Activated CD8-positive, alpha-beta T cell treated with anti-CD3 and anti-CD28 coated beads, Interleukin-2, amount 10 ng/mL, durations not matched to agents 7 days and 5 days (primary cell): ENCODE measurements around the gene TMED8. TPM values are rescaled to one million over a fixed set of nuclear protein-coding genes. Genes with fewer than 3 reads are reported as not detected.

Source experiments
- ATAC-seq: fragments of 150-1000 bp; cut with Tn5 transposase; one replicate; pipeline ENCODE4 v1.10.0; 2021; ENCODE audit warnings: moderate library complexity
- CTCF ChIA-PET: fragments of 350-600 bp; sonication (Branson Sonifier 250); formaldehyde crosslinking; loops from one replicate; lab custom pipeline; 2021; ENCODE audit warnings: antibody characterized with exemption; lab: Charles Lee
- POLR2A ChIA-PET: fragments of 350-600 bp; sonication (Branson Sonifier 250); formaldehyde crosslinking; loops from one replicate; lab custom pipeline; 2021; ENCODE audit warnings: antibody characterized with exemption; lab: Charles Lee
- DNase-seq: peaks from one replicate; pipeline ENCODE4 v3.0.0-alpha.2; 2020
- H3K27ac Mint-ChIP-seq: one replicate; pipeline ENCODE4 v1.8.0; 2021; ENCODE audit warnings: mild to moderate bottlenecking, mixed read lengths
- H3K27me3 Mint-ChIP-seq: one replicate; pipeline ENCODE4 v1.8.0; 2021; ENCODE audit warnings: low read depth, mixed read lengths
- H3K36me3 Mint-ChIP-seq: one replicate; pipeline ENCODE4 v1.8.0; 2021; ENCODE audit warnings: low read depth, mixed read lengths
- H3K4me1 Mint-ChIP-seq: one replicate; pipeline ENCODE4 v1.8.0; 2021; ENCODE audit warnings: low read depth, mixed read lengths
- H3K4me3 Mint-ChIP-seq: one replicate; pipeline ENCODE4 v1.8.0; 2021; ENCODE audit warnings: mild to moderate bottlenecking, mixed read lengths
- H3K9me3 Mint-ChIP-seq: one replicate; pipeline ENCODE4 v1.8.0; 2022; ENCODE audit warnings: mixed read lengths; ENCODE audit not compliant: insufficient read depth
- total RNA-seq, 2 experiments: library from RNA; stranded (reverse); gene quantifications; one replicate each; pipeline ENCODE4 v1.2.3, GENCODE V29; 2021

The TMED8 gene
- total RNA-seq, 2 experiments from 2014 or later: 16.7 to 17.1 TPM

DNA sequence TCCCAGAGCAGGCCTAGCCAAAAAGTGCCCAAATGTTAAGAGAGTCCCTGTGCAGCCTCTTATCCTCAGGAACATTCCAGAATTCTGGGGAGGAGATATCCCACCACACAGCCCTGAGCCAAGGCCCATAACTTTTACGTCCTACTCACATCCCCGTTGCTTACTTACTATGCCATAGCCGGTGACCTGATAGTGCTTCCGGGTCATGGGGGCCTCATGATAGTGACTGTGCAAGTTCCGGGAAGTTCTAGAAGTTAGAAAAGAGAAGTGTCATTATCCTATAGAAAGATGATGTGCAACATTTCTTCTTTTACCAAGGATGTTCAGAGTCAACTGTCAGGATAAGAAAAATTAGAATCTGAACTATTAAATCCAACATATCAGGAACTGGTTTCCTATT is 90.3 kb downstream of the TMED8 start:
- no peaks in the 10 kb centered on the region for H3K9me3 Mint-ChIP-seq
- DNase-seq: no peak
- CTCF ChIA-PET: no interaction called here

More for the DNA sequence above, 90.3 kb downstream of the TMED8 start:
- H3K36me3 Mint-ChIP-seq: peaks cover 5% of the 10 kb centered on the region
- POLR2A ChIA-PET: no interaction called here
- H3K4me1 Mint-ChIP-seq: no peaks in the 10 kb centered on the region
- no peaks in the 10 kb centered on the region for H3K27me3 Mint-ChIP-seq
- H3K4me3 Mint-ChIP-seq: no peak overlapping the region
- no peak for ATAC-seq
- no peak overlapping the region for H3K27ac Mint-ChIP-seq

Other genes with a start within 250 kb of the TMED8 start
- gene ZDHHC22, start 235.3 kb downstream of the TMED8 start, total RNA-seq: not detected
- under 1 TPM; 0.73 to 0.74 TPM for gene TMEM63C, start 195.3 kb downstream of the TMED8 start, total RNA-seq
- gene NGB, start 105.9 kb downstream of the TMED8 start, total RNA-seq: not detected
- 10 to 100 TPM; 15.0 to 15.5 TPM for gene POMT2, start 56.2 kb downstream of the TMED8 start, total RNA-seq
- gene GSTZ1, start 56.1 kb downstream of the TMED8 start, total RNA-seq: 10 to 100 TPM; 11.7 to 15.1 TPM
- under 1 TPM; 0.23 to 0.40 TPM for gene SAMD15, start 285 bp upstream of the TMED8 start, total RNA-seq
- gene NOXRED1, start 46.4 kb upstream of the TMED8 start, total RNA-seq: under 1 TPM; 0.29 TPM
- 10 to 100 TPM; 18.4 to 19.3 TPM for gene VIPAS39, start 80.5 kb upstream of the TMED8 start, total RNA-seq
- gene AHSA1, start 81.0 kb upstream of the TMED8 start, total RNA-seq: 100 to 1,000 TPM; 252 to 273 TPM
- gene ISM2, start 121.7 kb upstream of the TMED8 start, total RNA-seq: not detected
- 10 to 100 TPM; 76.5 to 80.4 TPM for gene SPTLC2, start 239.5 kb upstream of the TMED8 start, total RNA-seq